Activated CD8-positive, alpha-beta memory T cell treated with anti-CD3 and anti-CD28 coated beads for 1 hour (primary cell): ENCODE measurements around the gene GFPT2.

Experiments used
- DNase-seq, 2 donors: peaks; one replicate each; pipeline ENCODE4 v3.0.0-alpha.2; 2020; ENCODE audit warnings: low read depth in 1 of 2; ENCODE audit errors: extremely low read depth in 1 of 2

GFPT2 gene

GRCh38 chr5:180289966-180290365 is 63.2 kb downstream of the GFPT2 start:
- no peak for DNase-seq

GRCh38 chr5:180289433-180289832 is 63.7 kb downstream of the GFPT2 start:
- no peak for DNase-seq

GRCh38 chr5:180287868-180288267 is 65.3 kb downstream of the GFPT2 start:
- DNase-seq = no peak

GRCh38 chr5:180287404-180287803 is 65.7 kb downstream of the GFPT2 start:
- DNase-seq = no peak

GRCh38 chr5:180284149-180284548 is 69.0 kb downstream of the GFPT2 start:
- DNase-seq = no peak

- DNase-seq = no peak
Observed at GRCh38 chr5:180283026-180283615, 70.0 kb downstream of the GFPT2 start.

GRCh38 chr5:180282281-180282680 is 70.9 kb downstream of the GFPT2 start:
- DNase-seq = no peak

GRCh38 chr5:180281706-180282105 is 71.4 kb downstream of the GFPT2 start:
- DNase-seq = no peak

GRCh38 chr5:180274695-180275094 is 78.4 kb downstream of the GFPT2 start:
- no peak for DNase-seq

- DNase-seq = no peak
Observed at GRCh38 chr5:180271221-180271620, 81.9 kb downstream of the GFPT2 start.

GRCh38 chr5:180259260-180259611 is 93.9 kb downstream of the GFPT2 start:
- no peak for DNase-seq

- no peak for DNase-seq
Observed at GRCh38 chr5:180253036-180253824, 99.9 kb downstream of the GFPT2 start.

- DNase-seq = no peak
Observed at GRCh38 chr5:180251887-180252286, 101.2 kb downstream of the GFPT2 start.

- DNase-seq = no peak
Observed at GRCh38 chr5:180251141-180251540, 102.0 kb downstream of the GFPT2 start.
